ENCODE results near the gene ZNF292. TPM values are rescaled to one million over a fixed set of nuclear protein-coding genes. Genes with fewer than 3 reads are reported as not detected.

Gene ZNF292
- total and polyA plus RNA-seq, 2 experiments from 2014 or later = 20.9 to 38.3 TPM

DNA sequence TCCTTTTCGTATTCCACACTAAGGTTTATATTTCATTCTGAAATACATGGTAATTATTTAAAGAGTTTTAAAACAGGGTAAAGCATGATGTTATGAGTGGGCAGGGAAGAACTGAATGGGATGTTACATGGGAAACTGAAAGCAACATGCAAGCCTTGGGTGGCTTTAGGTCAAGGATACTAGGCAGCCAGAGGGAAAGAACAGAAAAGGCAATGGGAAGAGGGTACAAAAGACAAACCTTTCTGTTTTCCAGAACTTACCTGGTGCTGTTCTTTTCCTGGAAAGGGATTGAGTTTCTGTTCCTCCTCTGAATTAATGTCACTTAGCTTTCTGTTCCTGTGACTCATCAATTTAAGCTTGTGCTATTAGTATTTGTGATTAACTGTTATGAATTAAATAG, 95.9 kb downstream of the ZNF292 start:
- Histone ChIP-seq H3K36me3 (replicated peaks; ENCODE audit: insufficient read depth, low read depth) (no peaks in the 10 kb centered on the region), H3K4me2 (no peak overlapping the region), H3K27me3 (no peaks in the 10 kb centered on the region), H3K27ac (no peak overlapping the region), H2AFZ (no peak overlapping the region), H3K4me1 (ENCODE audit: insufficient read depth) (no peaks in the 10 kb centered on the region), H4K20me1 (ENCODE audit: insufficient read depth, poor library complexity, severe bottlenecking) (no peaks in the 10 kb centered on the region), H3K9me3 (ENCODE audit: low read depth) (no peaks in the 10 kb centered on the region), H3K4me3 (no peak overlapping the region), H3K79me2 (peaks cover 2% of the 10 kb centered on the region), H3K9me2 (replicated peaks; ENCODE audit: insufficient read depth) (no peaks in the 10 kb centered on the region)
- no peak for DNase-seq (ENCODE audit: low spot score)
- no peak for TF ChIP-seq EZH2 (IDR thresholded peaks at IDR 0.05; ENCODE audit: borderline replicate concordance)
- no peak for TF ChIP-seq EZH2phosphoT487 (IDR thresholded peaks at IDR 0.05; ENCODE audit: low read depth, severe bottlenecking, unreplicated experiment)
- TF ChIP-seq, protein P1, sequence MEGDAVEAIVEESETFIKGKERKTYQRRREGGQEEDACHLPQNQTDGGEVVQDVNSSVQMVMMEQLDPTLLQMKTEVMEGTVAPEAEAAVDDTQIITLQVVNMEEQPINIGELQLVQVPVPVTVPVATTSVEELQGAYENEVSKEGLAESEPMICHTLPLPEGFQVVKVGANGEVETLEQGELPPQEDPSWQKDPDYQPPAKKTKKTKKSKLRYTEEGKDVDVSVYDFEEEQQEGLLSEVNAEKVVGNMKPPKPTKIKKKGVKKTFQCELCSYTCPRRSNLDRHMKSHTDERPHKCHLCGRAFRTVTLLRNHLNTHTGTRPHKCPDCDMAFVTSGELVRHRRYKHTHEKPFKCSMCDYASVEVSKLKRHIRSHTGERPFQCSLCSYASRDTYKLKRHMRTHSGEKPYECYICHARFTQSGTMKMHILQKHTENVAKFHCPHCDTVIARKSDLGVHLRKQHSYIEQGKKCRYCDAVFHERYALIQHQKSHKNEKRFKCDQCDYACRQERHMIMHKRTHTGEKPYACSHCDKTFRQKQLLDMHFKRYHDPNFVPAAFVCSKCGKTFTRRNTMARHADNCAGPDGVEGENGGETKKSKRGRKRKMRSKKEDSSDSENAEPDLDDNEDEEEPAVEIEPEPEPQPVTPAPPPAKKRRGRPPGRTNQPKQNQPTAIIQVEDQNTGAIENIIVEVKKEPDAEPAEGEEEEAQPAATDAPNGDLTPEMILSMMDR (IDR thresholded peaks at IDR 0.05; ENCODE audit: poor library complexity) = no peak
- 97% methylated on average over 1 of the region's 1 CpG for WGBS (ENCODE audit: low lambda C conversion rate, missing lambda C conversion rate)

DNA sequence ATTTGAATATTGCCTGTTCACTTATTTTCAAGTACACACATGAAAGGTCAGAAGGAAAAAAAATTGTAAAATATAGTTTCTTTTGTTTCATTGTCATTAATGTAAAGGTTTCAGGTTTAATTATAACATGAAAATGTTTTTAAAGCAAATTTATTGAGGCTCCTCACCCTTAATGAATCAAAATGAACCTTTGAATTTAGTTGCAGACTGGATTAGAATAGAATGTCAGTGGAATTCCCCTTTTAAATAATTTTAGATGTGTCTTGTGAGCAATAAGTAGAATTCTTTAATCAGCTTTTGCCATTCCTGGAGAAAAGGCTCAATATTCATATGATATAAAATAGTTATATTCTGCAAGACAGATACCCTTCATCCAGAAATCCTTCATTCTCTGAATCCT, 96.4 kb downstream of the ZNF292 start:
- H2AFZ ChIP-seq = no peak overlapping the region
- H3K9me3 ChIP-seq (ENCODE audit: low read depth) = no peaks in the 10 kb centered on the region
- no peak overlapping the region for H3K4me2 ChIP-seq
- H3K79me2 ChIP-seq = peaks cover 2% of the 10 kb centered on the region
- H3K4me3 ChIP-seq = no peak overlapping the region
- no peak for DNase-seq (ENCODE audit: low spot score)
- H3K9me2 ChIP-seq (replicated peaks; ENCODE audit: insufficient read depth) = no peaks in the 10 kb centered on the region
- TF ChIP-seq EZH2 (IDR thresholded peaks at IDR 0.05; ENCODE audit: borderline replicate concordance) (no peak), EZH2phosphoT487 (IDR thresholded peaks at IDR 0.05; ENCODE audit: low read depth, severe bottlenecking, unreplicated experiment) (no peak)
- TF ChIP-seq, protein P1 (IDR thresholded peaks at IDR 0.05; ENCODE audit: poor library complexity) = no peak
- H3K27ac ChIP-seq = no peak overlapping the region
- no peaks in the 10 kb centered on the region for H3K4me1 ChIP-seq (ENCODE audit: insufficient read depth)
- H3K36me3 ChIP-seq (replicated peaks; ENCODE audit: insufficient read depth, low read depth) = peaks cover under 1% of the 10 kb centered on the region
- H3K27me3 ChIP-seq = no peaks in the 10 kb centered on the region
- no peaks in the 10 kb centered on the region for H4K20me1 ChIP-seq (ENCODE audit: insufficient read depth, poor library complexity, severe bottlenecking)

DNA sequence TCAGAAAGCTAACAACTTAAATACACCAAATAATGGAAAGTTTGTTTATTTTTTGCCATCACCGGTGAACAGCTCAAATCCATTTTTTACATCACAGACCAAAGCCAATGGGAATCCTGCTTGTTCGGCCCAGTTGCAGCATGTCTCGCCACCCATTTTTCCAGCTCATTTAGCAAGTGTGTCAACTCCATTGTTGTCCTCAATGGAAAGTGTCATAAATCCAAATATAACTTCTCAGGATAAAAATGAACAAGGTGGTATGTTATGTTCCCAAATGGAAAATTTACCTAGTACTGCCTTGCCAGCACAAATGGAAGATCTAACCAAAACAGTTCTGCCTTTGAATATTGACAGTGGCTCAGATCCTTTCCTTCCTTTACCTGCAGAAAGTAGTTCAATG, 101.7 kb downstream of the ZNF292 start:
- Histone ChIP-seq H3K4me1 (ENCODE audit: insufficient read depth) (no peaks in the 10 kb centered on the region), H3K27ac (no peak overlapping the region), H3K9me2 (replicated peaks; ENCODE audit: insufficient read depth) (no peaks in the 10 kb centered on the region), H3K27me3 (no peaks in the 10 kb centered on the region), H4K20me1 (ENCODE audit: insufficient read depth, poor library complexity, severe bottlenecking) (no peaks in the 10 kb centered on the region), H3K9me3 (ENCODE audit: low read depth) (no peaks in the 10 kb centered on the region), H3K4me3 (no peak overlapping the region), H3K36me3 (replicated peaks; ENCODE audit: insufficient read depth, low read depth) (peaks cover 14% of the 10 kb centered on the region), H3K4me2 (no peak overlapping the region), H3K79me2 (no peaks in the 10 kb centered on the region), H2AFZ (no peak overlapping the region)
- 97% methylated on average over 3 of the region's 3 CpGs for WGBS (ENCODE audit: low lambda C conversion rate, missing lambda C conversion rate)
- TF ChIP-seq EZH2phosphoT487 (IDR thresholded peaks at IDR 0.05; ENCODE audit: low read depth, severe bottlenecking, unreplicated experiment) (no peak), EZH2 (IDR thresholded peaks at IDR 0.05; ENCODE audit: borderline replicate concordance) (no peak)
- TF ChIP-seq, protein P1 (IDR thresholded peaks at IDR 0.05; ENCODE audit: poor library complexity) = no peak
- DNase-seq (ENCODE audit: low spot score) = no peak

DNA sequence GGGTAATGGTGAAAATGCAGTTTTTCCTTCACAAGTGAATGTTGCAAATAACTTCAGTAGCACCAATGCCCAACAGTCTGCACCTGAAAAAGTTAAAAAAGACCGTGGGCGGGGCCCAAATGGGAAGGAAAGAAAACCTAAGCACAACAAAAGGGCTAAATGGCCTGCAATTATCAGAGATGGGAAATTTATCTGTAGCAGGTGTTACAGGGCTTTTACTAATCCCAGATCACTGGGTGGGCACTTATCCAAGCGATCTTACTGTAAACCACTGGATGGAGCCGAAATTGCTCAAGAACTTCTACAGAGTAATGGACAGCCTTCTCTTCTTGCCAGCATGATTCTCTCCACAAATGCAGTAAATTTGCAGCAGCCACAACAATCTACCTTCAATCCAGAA, 102.2 kb downstream of the ZNF292 start:
- no peaks in the 10 kb centered on the region for H4K20me1 ChIP-seq (ENCODE audit: insufficient read depth, poor library complexity, severe bottlenecking)
- H3K27me3 ChIP-seq = no peaks in the 10 kb centered on the region
- H3K79me2 ChIP-seq = no peaks in the 10 kb centered on the region
- no peaks in the 10 kb centered on the region for H3K4me1 ChIP-seq (ENCODE audit: insufficient read depth)
- DNase-seq (ENCODE audit: low spot score) = no peak
- H3K4me3 ChIP-seq = no peak overlapping the region
- no peak overlapping the region for H3K4me2 ChIP-seq
- no peaks in the 10 kb centered on the region for H3K9me2 ChIP-seq (replicated peaks; ENCODE audit: insufficient read depth)
- H3K36me3 ChIP-seq (replicated peaks; ENCODE audit: insufficient read depth, low read depth) = peaks cover 14% of the 10 kb centered on the region
- TF ChIP-seq, protein P1 (IDR thresholded peaks at IDR 0.05; ENCODE audit: poor library complexity) = no peak
- no peak for TF ChIP-seq EZH2 (IDR thresholded peaks at IDR 0.05; ENCODE audit: borderline replicate concordance)
- no peak for TF ChIP-seq EZH2phosphoT487 (IDR thresholded peaks at IDR 0.05; ENCODE audit: low read depth, severe bottlenecking, unreplicated experiment)
- 93% methylated on average over 4 of the region's 4 CpGs for WGBS (ENCODE audit: low lambda C conversion rate, missing lambda C conversion rate)
- no peaks in the 10 kb centered on the region for H3K9me3 ChIP-seq (ENCODE audit: low read depth)
- no peak overlapping the region for H3K27ac ChIP-seq
- no peak overlapping the region for H2AFZ ChIP-seq
